PFSK-1 (cell line): ENCODE results near the gene PAPPA.

Source experiments
- FOXP2 ChIP-seq: optimal IDR thresholded peaks from 2 replicates; pipeline ENCODE3; 2011; ENCODE audit warnings: borderline replicate concordance, control low read depth, inconsistent platforms; ENCODE audit not compliant: insufficient read depth; ENCODE audit errors: extremely low read length, extremely low read depth
- POLR2AphosphoS5 ChIP-seq: IDR thresholded peaks from 2 replicates; pipeline ENCODE4 v1.6.1; 2012; ENCODE audit warnings: low read depth, mild to moderate bottlenecking, control low read depth, low read length, moderate library complexity
- REST ChIP-seq, 2 experiments: IDR thresholded peaks; 2 replicates each; pipeline versions ENCODE4 v1.6.1 to v1.8.0; 2011 to 2012; ENCODE audit warnings: low read depth in 2 of 2, low read length in 2 of 2, control low read depth in 1 of 2, inconsistent platforms in 1 of 2, mild to moderate bottlenecking in 1 of 2, moderate library complexity in 1 of 2; ENCODE audit not compliant: insufficient read depth in 1 of 2
- SIN3A ChIP-seq: IDR thresholded peaks from 2 replicates; pipeline ENCODE4 v1.6.1; 2012; ENCODE audit warnings: mild to moderate bottlenecking, low read length, moderate library complexity, borderline replicate concordance; ENCODE audit not compliant: insufficient read depth
- TAF1 ChIP-seq: IDR thresholded peaks from 2 replicates; pipeline ENCODE4 v1.6.1; 2012; ENCODE audit warnings: low read length, control low read depth, borderline replicate concordance; ENCODE audit not compliant: insufficient read depth

The PAPPA gene

GRCh38 chr9:116116393-116116792 lies 37.2 kb upstream of the PAPPA start:
- no peak for TF ChIP-seq REST (IDR thresholded peaks at IDR 0.05; ENCODE audit: insufficient read depth in 1 of 2, low read depth in 2 of 2, low read length in 2 of 2)

- no peak for TF ChIP-seq TAF1
- no peak for TF ChIP-seq POLR2AphosphoS5
- no peak for TF ChIP-seq FOXP2
- TF ChIP-seq REST (IDR thresholded peaks at IDR 0.05; ENCODE audit: insufficient read depth in 1 of 2, low read depth in 2 of 2, low read length in 2 of 2), result no peak
- no peak for TF ChIP-seq SIN3A
These were observed 30.4 kb upstream of the PAPPA start for GRCh38 chr9:116123171-116123570.

GRCh38 chr9:116124472-116125040 lies 29.0 kb upstream of the PAPPA start:
- no peak for TF ChIP-seq FOXP2
- no peak for TF ChIP-seq SIN3A
- no peak for TF ChIP-seq POLR2AphosphoS5
- TF ChIP-seq REST (IDR thresholded peaks at IDR 0.05; ENCODE audit: insufficient read depth in 1 of 2, low read depth in 2 of 2, low read length in 2 of 2), result no peak
- no peak for TF ChIP-seq TAF1

- TF ChIP-seq REST (IDR thresholded peaks at IDR 0.05; ENCODE audit: insufficient read depth in 1 of 2, low read depth in 2 of 2, low read length in 2 of 2), result no peak
- TF ChIP-seq TAF1, result no peak
- TF ChIP-seq SIN3A, result no peak
- no peak for TF ChIP-seq POLR2AphosphoS5
- TF ChIP-seq FOXP2, result no peak
These were observed 20.4 kb upstream of the PAPPA start for GRCh38 chr9:116133163-116133562.

GRCh38 chr9:116134975-116135374 lies 18.6 kb upstream of the PAPPA start:
- TF ChIP-seq TAF1 (no peak), POLR2AphosphoS5 (no peak), FOXP2 (no peak), SIN3A (no peak), REST (IDR thresholded peaks at IDR 0.05; ENCODE audit: insufficient read depth in 1 of 2, low read depth in 2 of 2, low read length in 2 of 2) (no peak)
